Measurements from ENCODE around the gene SART3.

DNA sequence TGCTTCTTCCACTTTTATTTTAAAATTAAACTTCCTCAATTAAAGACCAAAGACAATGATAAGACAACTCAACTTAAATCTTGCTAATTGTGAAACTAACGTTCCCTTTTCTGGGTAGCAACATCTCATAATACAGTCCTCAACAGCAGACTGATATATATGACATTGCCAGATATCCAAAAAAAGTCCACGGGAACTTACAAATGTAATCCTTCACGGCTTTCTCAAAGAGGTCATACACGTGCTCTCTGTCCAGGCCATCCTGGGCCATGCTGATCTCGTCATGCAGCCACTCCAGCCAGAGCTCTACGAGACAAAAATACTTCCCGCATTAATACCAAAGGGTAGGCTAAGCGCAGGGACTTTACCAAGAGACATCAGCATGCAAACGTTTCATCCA lies 13.3 kb downstream of the SART3 start:
- TF ChIP-seq CTCF (IDR thresholded peaks at IDR 0.05; ENCODE audit: control extremely low read depth in 1 of 3, insufficient read depth in 1 of 3, low read depth in 1 of 3, low read length in 3 of 3) = no peak
- TF ChIP-seq, protein P1, sequence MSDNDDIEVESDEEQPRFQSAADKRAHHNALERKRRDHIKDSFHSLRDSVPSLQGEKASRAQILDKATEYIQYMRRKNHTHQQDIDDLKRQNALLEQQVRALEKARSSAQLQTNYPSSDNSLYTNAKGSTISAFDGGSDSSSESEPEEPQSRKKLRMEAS (IDR thresholded peaks at IDR 0.05) = no peak

All from H1 (cell line).